ENCODE results near the gene ACOT8. TPM values are rescaled to one million over a fixed set of nuclear protein-coding genes. Genes with fewer than 3 reads are reported as not detected.
"Not testable (repeated sequence)": the region's sequence is repeated elsewhere in the genome, so short reads cannot be mapped to it uniquely, and the experiment has no call there.

Gene ACOT8
- total and polyA plus RNA-seq, 9 of the 15 experiments (the other 6 are each of a cell fraction or from before 2014, with no cell fraction given), result 8.2 to 46.7 (median 20.7) TPM

DNA sequence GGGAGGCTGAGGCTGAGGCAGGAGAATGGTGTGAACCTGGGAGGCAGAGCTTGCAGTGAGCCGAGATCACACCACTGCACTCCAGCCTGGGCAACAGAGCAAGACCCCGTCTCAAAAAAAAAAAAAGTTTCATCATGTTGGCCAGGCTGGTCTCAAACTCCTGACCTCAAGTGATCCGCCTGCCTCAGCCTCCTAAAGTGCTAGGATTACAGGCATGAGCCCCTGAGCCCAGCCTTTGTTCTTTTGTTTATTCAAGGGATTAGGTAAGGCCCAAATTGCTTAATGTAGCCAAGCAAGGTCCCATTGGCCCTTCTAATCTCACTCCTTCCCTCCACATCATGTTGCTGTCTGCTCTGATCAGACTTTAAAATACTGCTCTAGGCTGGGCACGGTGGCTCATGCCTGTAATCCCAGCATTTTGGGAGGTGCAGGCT lies 27.5 kb downstream of the ACOT8 start:
- H3K27me3 ChIP-seq (ENCODE audit: control insufficient read depth in 2 of 2, insufficient read depth in 2 of 2, low read length in 2 of 2); H3K9ac ChIP-seq (ENCODE audit: insufficient read depth in 1 of 2, low read depth in 2 of 2, low read length in 2 of 2); H2AFZ ChIP-seq (ENCODE audit: low read depth, low read length); H3K79me2 ChIP-seq (ENCODE audit: control insufficient read depth, insufficient read depth, low read length); ATAC-seq; CTCF ChIA-PET (ENCODE audit: low intra/inter-chr PET ratio); in situ Hi-C loops (cut with MboI); FAIRE-seq; DNase-seq (ENCODE audit: extremely low read depth in 1 of 4, low spot score in 3 of 4); H4K20me1 ChIP-seq (replicated peaks; ENCODE audit: control insufficient read depth, insufficient read depth, low read length); H3K36me3 ChIP-seq (ENCODE audit: control insufficient read depth, insufficient read depth, low read length); H3K4me3 ChIP-seq; POLR2A ChIA-PET; H3K4me2 ChIP-seq (ENCODE audit: insufficient read depth, low read length); H3K27ac ChIP-seq (ENCODE audit: extremely low read depth, low read depth, low read length); H3K9me3 ChIP-seq (replicated peaks; ENCODE audit: control insufficient read depth, insufficient read depth, low read depth, low read length); BruUV-seq (replicated peaks); H3K9me1 ChIP-seq (ENCODE audit: control insufficient read depth, insufficient read depth, low read length): not testable (repeated sequence)
- peaks cover 26 to 28% of the 10 kb centered on the region in 2 experiments; a peak in 4 of 5 replicates for H3K4me1 ChIP-seq (replicated peaks in 1 of 2; ENCODE audit: control insufficient read depth in 2 of 2, insufficient read depth in 2 of 2, low read length in 2 of 2)
- 25% methylated on average over 2 of the region's 4 CpGs for WGBS (ENCODE audit: insufficient coverage, low coverage, missing lambda C conversion rate)
- intact Hi-C loops (cut with micrococcal nuclease), result loop anchor here (10.0 kb wide), 1 partner anchor 55 kb away; the partner anchor contains the start of genes SPATA25 and ZSWIM1
- peak; percentile 42; the same call in 1 of the 2 replicates for TF ChIP-seq ZNF121 (CRISPR knock-in tag; conservative IDR thresholded peaks at IDR 0.05)

- no peak for TF ChIP-seq ERF (CRISPR knock-in tag; IDR thresholded peaks at IDR 0.05)
- peak; percentile 42; the same call in 1 of the 2 replicates for TF ChIP-seq ZNF449 (CRISPR knock-in tag; IDR thresholded peaks at IDR 0.05)
- Histone ChIP-seq H3K4me2 (ENCODE audit: insufficient read depth, low read length) (no peak overlapping the region), H3K9me3 (replicated peaks; ENCODE audit: control insufficient read depth, insufficient read depth, low read depth, low read length) (no peaks in the 10 kb centered on the region), H3K9ac (ENCODE audit: insufficient read depth in 1 of 2, low read depth in 2 of 2, low read length in 2 of 2) (no peak overlapping the region), H3K4me3 (no peak overlapping the region), H3K4me1 (replicated peaks in 1 of 2; ENCODE audit: control insufficient read depth in 2 of 2, insufficient read depth in 2 of 2, low read length in 2 of 2) (peaks cover 26 to 28% of the 10 kb centered on the region in 2 experiments; a peak in 4 of 5 replicates), H3K79me2 (ENCODE audit: control insufficient read depth, insufficient read depth, low read length) (no peaks in the 10 kb centered on the region), H4K20me1 (replicated peaks; ENCODE audit: control insufficient read depth, insufficient read depth, low read length) (no peaks in the 10 kb centered on the region), H3K27ac (ENCODE audit: extremely low read depth, low read depth, low read length) (no peak overlapping the region), H3K9me1 (ENCODE audit: control insufficient read depth, insufficient read depth, low read length) (no peaks in the 10 kb centered on the region), H2AFZ (ENCODE audit: low read depth, low read length) (no peak overlapping the region), H3K27me3 (ENCODE audit: control insufficient read depth in 2 of 2, insufficient read depth in 2 of 2, low read length in 2 of 2) (peaks cover 0 to 3% of the 10 kb centered on the region in 2 experiments; a peak in 1 of 5 replicates), H3K36me3 (ENCODE audit: control insufficient read depth, insufficient read depth, low read length) (no peaks in the 10 kb centered on the region)
- BruUV-seq (replicated peaks), result no TSS peak
- intact Hi-C loops (cut with micrococcal nuclease) (no loop called here), in situ Hi-C loops (cut with MboI) (no loop called here)
- DNase-seq (ENCODE audit: extremely low read depth in 1 of 4, low spot score in 3 of 4) (no peak), FAIRE-seq (no peak), ATAC-seq (no peak)
- POLR2A ChIA-PET, result interaction anchor here (0.6 to 1.2 kb wide), 3 partner anchors 50 to 65 kb away, joined by 3 to 5 read pairs (median 4); no protein-coding TSS in a partner anchor
- 10% methylated on average over 2 of the region's 2 CpGs for WGBS (ENCODE audit: insufficient coverage, low coverage, missing lambda C conversion rate)
- CTCF ChIA-PET (ENCODE audit: low intra/inter-chr PET ratio), result no interaction called here
Measured at GRCh38 chr20:45828589-45828988, 28.6 kb downstream of the ACOT8 start.

All from K562 (cell line).